AG04450 (cell line): ENCODE data around the gene TARBP2. TPM values are rescaled to one million over a fixed set of nuclear protein-coding genes. Genes with fewer than 3 reads are reported as not detected.

Experiments used
- CTCF ChIA-PET: fragments of 300-600, 350-600 bp; formaldehyde crosslinking; extraction: SDS; loops from one replicate; lab custom pipeline; 2022; ENCODE audit warnings: antibody characterized with exemption, inconsistent platforms; lab: Charles Lee
- POLR2A ChIA-PET: fragments of 350-600 bp; formaldehyde crosslinking; extraction: SDS; loops from one replicate; lab custom pipeline; 2021; ENCODE audit warnings: antibody characterized with exemption, inconsistent platforms; lab: Yijun Ruan, JAX
- DNase-seq: peaks from one replicate; pipeline ENCODE4 v3.0.0-alpha.2; 2011; ENCODE audit warnings: low read depth, low spot score
- H3K27ac ChIP-seq: one replicate; pipeline ENCODE4 v1.5.1; 2012; ENCODE audit warnings: low read depth, low read length, control low read depth
- H3K27me3 ChIP-seq: one replicate; pipeline ENCODE4 v1.6.0; 2012; ENCODE audit warnings: low read length; ENCODE audit not compliant: control insufficient read depth, insufficient read depth
- H3K4me3 ChIP-seq: 2 replicates; pipeline ENCODE4 v1.5.1; 2011; ENCODE audit warnings: mild to moderate bottlenecking, low read depth, low read length, control low read depth
- H3K9me3 ChIP-seq: 2 replicates; pipeline ENCODE4 v1.5.1; 2012; ENCODE audit warnings: low read length; ENCODE audit not compliant: control insufficient read depth, insufficient read depth
- CTCF ChIP-seq: IDR thresholded peaks from 2 replicates; pipeline ENCODE4 v1.5.1; 2011; ENCODE audit warnings: low read depth, low read length, control low read depth, inconsistent platforms
- polyA plus RNA-seq: library from polyadenylated mRNA; depleted of rRNA; stranded (reverse); fragments of >200 nt; gene quantifications from 2 replicates; pipeline ENCODE4 v1.2.3, GENCODE V29; 2011; rRNA removed
- small RNA-seq: library from RNA; depleted of rRNA; stranded (forward); fragments of <200 nt; gene quantifications from one replicate; pipeline ENCODE3, GENCODE V24; 2012; ENCODE audit warnings: low read depth; ENCODE audit not compliant: insufficient read length

TARBP2 gene
- polyA plus RNA-seq, 1 experiment, result 25.0 TPM

GRCh38 chr12:53550595-53550994 is 49.5 kb downstream of the TARBP2 start:
- Histone ChIP-seq H3K4me3 (no peak overlapping the region), H3K27me3 (no peaks in the 10 kb centered on the region), H3K9me3 (no peaks in the 10 kb centered on the region), H3K27ac (no peak overlapping the region)
- CTCF ChIA-PET, result no interaction called here
- no peak for DNase-seq
- POLR2A ChIA-PET, result interaction anchor here (1.2 kb wide), 1 partner anchor 11 kb away, joined by 3 read pairs; no protein-coding TSS in a partner anchor
- no peak for TF ChIP-seq CTCF

GRCh38 chr12:53551889-53552291 is 50.8 kb downstream of the TARBP2 start:
- ChIA-PET CTCF (interaction anchor here (0.5 to 1.7 kb wide), 4 partner anchors 9 to 650 kb away, joined by 3 to 14 read pairs (median 5); partner anchors contain the start of gene ATP5MC2), POLR2A (interaction anchor here (0.6 kb wide), 1 partner anchor 77 kb away, joined by 6 read pairs; no protein-coding TSS in a partner anchor)
- Histone ChIP-seq H3K9me3 (no peaks in the 10 kb centered on the region), H3K27ac (no peak overlapping the region), H3K27me3 (no peaks in the 10 kb centered on the region), H3K4me3 (no peak overlapping the region)
- no peak for DNase-seq
- TF ChIP-seq CTCF, result no peak

GRCh38 chr12:53552361-53553327 is 51.6 kb downstream of the TARBP2 start:
- ChIA-PET CTCF (interaction anchor here (0.5 to 1.7 kb wide), 4 partner anchors 9 to 649 kb away, joined by 3 to 14 read pairs (median 5); partner anchors contain the start of gene ATP5MC2), POLR2A (no interaction called here)
- no peaks in the 10 kb centered on the region for H3K27me3 ChIP-seq

More at GRCh38 chr12:53552361-53553327, 51.6 kb downstream of the TARBP2 start:
- no peak overlapping the region for H3K4me3 ChIP-seq
- no peak for DNase-seq
- TF ChIP-seq CTCF, result no peak
- H3K9me3 ChIP-seq, result no peaks in the 10 kb centered on the region
- no peak overlapping the region for H3K27ac ChIP-seq

Small RNAs within 50 kb of the gene (small RNA-seq; reads per million reads assigned to genes)
- gene AC023509.3, result not detected

Other genes starting within 250 kb of the TARBP2 start
- gene ESPL1, start 233.0 kb upstream of the TARBP2 start, polyA plus RNA-seq, result 1.6 and 2.1 TPM in 2 replicates
- gene PFDN5, start 205.7 kb upstream of the TARBP2 start, polyA plus RNA-seq, result 970 and 991 TPM in 2 replicates
- 47.8 and 63.2 TPM in 2 replicates for gene MYG1, start 201.6 kb upstream of the TARBP2 start, polyA plus RNA-seq
- gene AAAS, start 179.7 kb upstream of the TARBP2 start, polyA plus RNA-seq, result 40.0 and 46.7 TPM in 2 replicates
- gene SP7, start 164.9 kb upstream of the TARBP2 start, polyA plus RNA-seq, result not detected in 2 replicates
- 44.6 and 45.9 TPM in 2 replicates for gene SP1, start 121.1 kb upstream of the TARBP2 start, polyA plus RNA-seq
- not detected in 2 replicates for gene AMHR2, start 77.4 kb upstream of the TARBP2 start, polyA plus RNA-seq
- 71.4 and 92.8 TPM in 2 replicates for gene PRR13, start 59.5 kb upstream of the TARBP2 start, polyA plus RNA-seq
- gene PCBP2, start 49.2 kb upstream of the TARBP2 start, polyA plus RNA-seq, result 286 and 408 TPM in 2 replicates
- gene MAP3K12, start 1.8 kb upstream of the TARBP2 start, polyA plus RNA-seq, result 35.7 and 46.1 TPM in 2 replicates
- gene NPFF, start 6.2 kb downstream of the TARBP2 start, polyA plus RNA-seq, result not detected in 2 replicates
- gene ATF7, start 125.1 kb downstream of the TARBP2 start, polyA plus RNA-seq, result 21.7 and 27.1 TPM in 2 replicates
- 261 and 433 TPM in 2 replicates for gene ATP5MC2, start 174.8 kb downstream of the TARBP2 start, polyA plus RNA-seq
- 124 and 128 TPM in 2 replicates for gene CALCOCO1, start 226.2 kb downstream of the TARBP2 start, polyA plus RNA-seq